NT2/D1 (cell line): ENCODE measurements around the gene MBTPS1.
A peak's percentile ranks its signal among the peaks of the same experiment; 100 is the strongest.

Source experiments
- DNase-seq: peaks from one replicate; pipeline ENCODE4 v3.0.0-alpha.2; 2011; ENCODE audit warnings: low read depth, low spot score
- H3K27me3 ChIP-seq: 2 replicates; pipeline ENCODE4 v1.6.0; 2011; ENCODE audit warnings: mild to moderate bottlenecking; ENCODE audit not compliant: insufficient read length, insufficient read depth
- H3K36me3 ChIP-seq: 2 replicates; pipeline ENCODE4 v1.6.1; 2011; ENCODE audit warnings: mild to moderate bottlenecking, low read length, mixed read lengths; ENCODE audit not compliant: insufficient read depth, insufficient read length
- H3K4me1 ChIP-seq: 2 replicates; pipeline ENCODE4 v1.5.1; 2011; ENCODE audit not compliant: insufficient read depth, insufficient read length
- H3K4me3 ChIP-seq: 2 replicates; pipeline ENCODE4 v1.5.1; 2011; ENCODE audit warnings: low read depth; ENCODE audit not compliant: insufficient read length
- H3K9ac ChIP-seq: 2 replicates; pipeline ENCODE4 v1.6.0; 2011; ENCODE audit warnings: low read depth; ENCODE audit not compliant: insufficient read length
- H3K9me3 ChIP-seq: 2 replicates; pipeline ENCODE4 v1.5.1; 2011; ENCODE audit warnings: mild to moderate bottlenecking, low read length; ENCODE audit not compliant: insufficient read depth
- SUZ12 ChIP-seq: IDR thresholded peaks from 2 replicates; pipeline ENCODE4 v1.6.1; 2011; ENCODE audit not compliant: insufficient read length, insufficient read depth; ENCODE audit errors: extremely low read depth
- YY1 ChIP-seq: IDR thresholded peaks from 2 replicates; pipeline ENCODE4 v1.6.1; 2011; ENCODE audit not compliant: insufficient read length, insufficient read depth
- ZNF274 ChIP-seq: IDR thresholded peaks from 2 replicates; pipeline ENCODE4 v1.6.1; 2011; ENCODE audit warnings: mild to moderate bottlenecking, low read depth, low read length

The MBTPS1 gene

DNA sequence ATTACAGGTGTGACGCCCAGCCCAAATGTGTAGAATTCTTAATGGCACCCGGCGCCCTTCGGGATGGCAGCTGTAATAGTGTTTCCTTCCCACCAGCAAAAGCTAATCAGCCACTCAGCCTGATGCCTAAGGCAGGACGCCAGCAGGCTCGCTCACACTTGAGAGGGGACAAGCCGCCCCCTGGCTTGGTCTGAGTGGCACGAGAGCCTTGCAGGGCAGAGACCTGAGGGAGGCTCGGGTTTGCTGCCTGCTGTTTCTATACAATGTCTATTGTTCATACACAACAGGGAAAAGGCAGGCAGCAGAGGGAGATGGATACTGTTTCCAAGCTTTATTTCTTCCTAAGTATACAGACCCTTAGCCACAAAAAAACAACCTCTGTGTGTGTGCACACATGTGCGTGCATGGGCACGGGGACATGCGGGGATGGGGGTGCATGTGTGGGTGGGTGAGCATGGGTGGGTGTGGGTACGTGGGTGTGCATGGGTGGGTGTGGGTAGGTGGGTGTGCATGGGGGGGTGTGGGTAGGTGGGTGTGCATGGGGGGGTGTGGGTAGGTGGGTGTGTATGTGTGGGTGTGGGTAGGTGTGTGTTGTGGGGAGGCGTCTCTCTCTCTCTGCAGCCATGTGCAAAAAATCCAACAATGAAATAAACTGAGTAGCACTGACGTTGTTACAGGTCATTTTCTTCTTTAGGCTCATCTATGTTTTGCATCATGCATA lies 84.1 kb downstream of the MBTPS1 start:
- H3K9me3 ChIP-seq = peaks cover 11% of the 10 kb centered on the region
- H3K36me3 ChIP-seq = no peaks in the 10 kb centered on the region
- peaks cover 8% of the 10 kb centered on the region for H3K4me1 ChIP-seq
- no peak for TF ChIP-seq ZNF274
- TF ChIP-seq SUZ12 = no peak
- TF ChIP-seq YY1 = no peak
- no peak overlapping the region for H3K4me3 ChIP-seq
- DNase-seq = no peak
- H3K27me3 ChIP-seq = peaks cover 14% of the 10 kb centered on the region
- H3K9ac ChIP-seq = no peak overlapping the region

DNA sequence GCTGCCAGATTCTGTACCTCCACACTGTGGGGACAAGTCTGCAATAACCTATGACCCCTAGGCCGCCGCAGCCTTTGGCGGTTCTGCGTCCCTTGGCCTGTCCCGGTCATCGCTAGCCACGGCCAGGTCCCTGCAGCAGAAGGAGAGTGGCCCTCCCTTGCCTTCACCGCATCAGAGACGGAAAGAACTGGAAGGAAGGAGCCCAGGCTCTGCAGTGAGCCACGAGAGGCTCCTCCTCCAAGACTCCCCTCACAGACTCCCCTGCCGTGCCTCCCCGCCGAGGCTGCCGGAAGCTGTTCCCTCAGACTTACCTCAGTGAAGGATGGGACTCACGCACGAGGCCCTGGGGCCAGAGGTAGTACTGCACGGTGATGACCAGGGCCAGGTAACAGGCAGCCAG lies 85.2 kb downstream of the MBTPS1 start:
- Histone ChIP-seq H3K9ac (peak overlapping the region; percentile 39), H3K9me3 (peaks cover 11% of the 10 kb centered on the region), H3K36me3 (no peaks in the 10 kb centered on the region), H3K4me1 (peaks cover 12% of the 10 kb centered on the region), H3K4me3 (no peak overlapping the region), H3K27me3 (peaks cover 13% of the 10 kb centered on the region)
- no peak for DNase-seq
- no peak for TF ChIP-seq ZNF274
- TF ChIP-seq SUZ12 = no peak
- TF ChIP-seq YY1 = no peak

GRCh38 chr16:84029297-84030047 lies 87.3 kb downstream of the MBTPS1 start:
- H3K9me3 ChIP-seq = no peaks in the 10 kb centered on the region
- peaks cover 8% of the 10 kb centered on the region for H3K27me3 ChIP-seq
- H3K9ac ChIP-seq = no peak overlapping the region
- TF ChIP-seq SUZ12 = no peak
- no peak for DNase-seq
- peaks cover 12% of the 10 kb centered on the region for H3K4me1 ChIP-seq
- no peak overlapping the region for H3K4me3 ChIP-seq
- no peaks in the 10 kb centered on the region for H3K36me3 ChIP-seq

DNA sequence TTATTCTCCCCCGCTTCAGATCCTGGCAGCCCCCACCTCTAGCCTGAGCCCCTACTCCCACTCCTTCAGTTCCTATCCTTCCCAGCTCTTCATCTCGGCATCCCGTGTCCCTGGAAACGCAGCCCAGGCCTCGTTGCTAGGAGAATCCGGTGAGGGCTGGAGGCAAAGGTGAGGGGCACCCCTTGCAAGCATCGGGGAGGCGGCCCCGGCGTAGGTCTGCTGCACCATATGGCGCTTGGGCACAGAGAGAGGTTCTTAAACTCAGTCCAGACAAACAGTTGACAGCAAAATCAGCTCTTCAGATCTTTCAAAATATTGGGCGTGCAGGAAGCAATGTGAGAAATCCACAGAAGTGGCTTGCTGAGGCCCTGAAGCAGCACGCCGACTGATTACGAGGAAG lies 89.1 kb downstream of the MBTPS1 start:
- H3K9me3 ChIP-seq = no peaks in the 10 kb centered on the region
- DNase-seq = no peak
- H3K9ac ChIP-seq = no peak overlapping the region
- peaks cover 8% of the 10 kb centered on the region for H3K27me3 ChIP-seq
- no peak overlapping the region for H3K4me3 ChIP-seq
- TF ChIP-seq ZNF274 (no peak), SUZ12 (no peak), YY1 (no peak)
- no peaks in the 10 kb centered on the region for H3K36me3 ChIP-seq
- H3K4me1 ChIP-seq = peaks cover 13% of the 10 kb centered on the region

GRCh38 chr16:84026606-84027005 lies 90.1 kb downstream of the MBTPS1 start:
- TF ChIP-seq ZNF274 = no peak
- TF ChIP-seq SUZ12 = no peak
- no peak for TF ChIP-seq YY1
- H3K27me3 ChIP-seq = peaks cover 8% of the 10 kb centered on the region
- no peak for DNase-seq
- H3K36me3 ChIP-seq = no peaks in the 10 kb centered on the region
- H3K4me3 ChIP-seq = no peak overlapping the region
- peaks cover 11% of the 10 kb centered on the region for H3K4me1 ChIP-seq
- no peaks in the 10 kb centered on the region for H3K9me3 ChIP-seq
- no peak overlapping the region for H3K9ac ChIP-seq

- no peak for DNase-seq
- peaks cover 7% of the 10 kb centered on the region for H3K4me1 ChIP-seq
- no peak overlapping the region for H3K4me3 ChIP-seq
- no peak for TF ChIP-seq YY1
- TF ChIP-seq ZNF274 = no peak
- TF ChIP-seq SUZ12 = no peak
- no peaks in the 10 kb centered on the region for H3K36me3 ChIP-seq
- H3K27me3 ChIP-seq = peaks cover 2% of the 10 kb centered on the region
- H3K9ac ChIP-seq = no peak overlapping the region
- H3K9me3 ChIP-seq = no peaks in the 10 kb centered on the region
Measured at GRCh38 chr16:84024854-84025253, 91.9 kb downstream of the MBTPS1 start.

- Histone ChIP-seq H3K27me3 (no peaks in the 10 kb centered on the region), H3K4me3 (no peak overlapping the region), H3K36me3 (no peaks in the 10 kb centered on the region), H3K4me1 (peaks cover 7% of the 10 kb centered on the region), H3K9me3 (peaks cover 8% of the 10 kb centered on the region; the same call in 1 of the 2 replicates), H3K9ac (no peak overlapping the region)
- no peak for DNase-seq
- no peak for TF ChIP-seq ZNF274
- no peak for TF ChIP-seq YY1
- TF ChIP-seq SUZ12 = no peak
Measured at GRCh38 chr16:84022644-84023043, 94.1 kb downstream of the MBTPS1 start.
